Spleen (tissue), 3 donors: ENCODE measurements around the gene MTERF4.

Experiments used
- POLR2A ChIP-seq, 3 donors: fragments of 450-650 bp; IDR thresholded peaks; one replicate each; pipeline ENCODE4 v1.5.1; 2017; ENCODE audit warnings: antibody characterized with exemption in 3 of 3, mild to moderate bottlenecking in 1 of 3
- POLR2AphosphoS5 ChIP-seq, 3 donors: sonication (generic); formaldehyde crosslinking; IDR thresholded peaks; one replicate each; pipeline ENCODE4 v1.5.1; 2017; ENCODE audit warnings: antibody characterized with exemption in 3 of 3

DNA sequence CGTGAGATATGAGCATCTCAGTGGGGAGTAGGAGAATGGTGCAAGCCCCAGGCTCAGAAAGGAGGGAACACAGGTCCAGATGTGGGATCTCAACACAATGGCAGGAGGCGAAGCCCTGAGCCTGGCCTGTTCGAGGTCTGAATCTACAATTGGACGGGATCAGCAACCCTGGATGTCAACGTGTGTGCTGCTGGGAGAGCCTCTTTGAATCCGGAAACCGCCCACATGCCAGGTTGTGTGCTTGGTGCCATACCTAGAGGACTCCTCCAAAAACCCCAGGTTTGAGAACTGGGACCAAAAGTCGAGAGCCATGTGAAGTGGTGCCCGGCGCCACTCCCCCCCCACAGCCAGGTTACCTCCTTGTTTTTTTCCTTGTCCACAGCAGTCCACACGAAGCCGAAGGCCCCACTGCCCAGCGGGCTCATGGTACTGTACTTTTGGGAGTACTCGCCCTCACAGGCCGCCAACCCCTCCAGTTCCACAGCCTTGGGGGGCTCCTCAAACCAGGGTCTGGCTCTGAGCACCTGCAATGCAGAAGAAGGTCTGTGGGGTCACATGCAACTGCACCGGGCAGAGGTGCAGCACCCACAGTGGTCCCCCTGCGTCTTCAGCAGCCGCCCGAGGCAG, 20.4 kb upstream of the MTERF4 start:
- TF ChIP-seq POLR2AphosphoS5 (IDR thresholded peaks at IDR 0.05), result no peak
- TF ChIP-seq POLR2A (IDR thresholded peaks at IDR 0.05), result no peak
